GM21360 (cell line): ENCODE results near the gene TRPC4AP.

Source experiments
- ATAC-seq: cut with Tn5 transposase; IDR thresholded peaks from one replicate; pipeline ENCODE4 v1.9.1; 2021; ENCODE audit warnings: mild to moderate bottlenecking, moderate library complexity; ENCODE audit not compliant: unreplicated experiment

Gene TRPC4AP

DNA sequence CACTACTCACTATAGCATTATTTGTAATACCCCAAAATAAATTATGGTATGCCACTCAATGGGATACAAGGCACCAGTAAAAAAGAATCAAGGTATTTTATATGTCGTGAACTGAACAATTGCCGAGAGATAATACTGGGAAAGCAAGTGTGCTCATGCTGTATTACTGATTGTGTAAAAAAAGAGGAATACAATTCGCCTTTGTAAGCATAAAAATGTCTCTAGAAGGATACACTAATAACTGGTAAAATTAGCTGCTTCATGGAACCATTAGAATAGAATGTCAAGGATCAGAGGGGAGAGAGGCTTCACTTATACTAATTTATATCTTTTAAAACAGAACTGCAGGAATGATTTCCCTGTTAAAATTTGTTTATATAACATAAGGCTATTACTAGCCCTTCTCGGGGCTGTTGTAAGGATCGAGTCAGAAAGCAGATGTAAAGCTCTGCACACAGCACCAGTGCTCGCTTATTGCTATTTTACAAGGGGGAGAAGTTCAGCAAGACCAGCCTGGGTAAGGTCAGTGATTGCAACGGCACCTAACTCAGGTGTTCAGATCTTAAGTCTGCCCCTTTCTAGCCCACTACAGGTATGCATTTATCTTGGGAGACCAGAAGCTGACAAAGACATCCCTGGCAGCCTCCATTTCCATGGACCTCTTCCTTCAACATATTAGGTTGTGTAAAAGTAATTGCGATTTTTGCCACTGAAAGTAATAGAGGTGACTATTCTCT is 75.3 kb downstream of the TRPC4AP start:
- ATAC-seq: no peak

DNA sequence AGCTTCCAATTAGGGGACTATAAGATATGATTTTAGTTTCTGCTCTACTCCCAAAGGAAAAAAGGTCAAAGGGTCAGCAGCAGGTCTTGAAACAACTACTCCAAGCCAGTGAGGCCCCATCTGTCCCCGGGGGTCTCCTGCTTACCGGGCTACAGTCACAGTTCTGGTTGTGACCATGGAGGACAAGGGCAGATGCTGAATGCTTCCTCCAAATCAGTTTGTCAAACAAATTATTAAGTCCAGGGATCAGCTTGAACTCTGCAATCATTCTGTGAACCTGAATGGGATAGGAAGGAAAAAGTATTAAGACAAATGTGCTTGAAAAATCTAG is 76.8 kb downstream of the TRPC4AP start:
- ATAC-seq: no peak

DNA sequence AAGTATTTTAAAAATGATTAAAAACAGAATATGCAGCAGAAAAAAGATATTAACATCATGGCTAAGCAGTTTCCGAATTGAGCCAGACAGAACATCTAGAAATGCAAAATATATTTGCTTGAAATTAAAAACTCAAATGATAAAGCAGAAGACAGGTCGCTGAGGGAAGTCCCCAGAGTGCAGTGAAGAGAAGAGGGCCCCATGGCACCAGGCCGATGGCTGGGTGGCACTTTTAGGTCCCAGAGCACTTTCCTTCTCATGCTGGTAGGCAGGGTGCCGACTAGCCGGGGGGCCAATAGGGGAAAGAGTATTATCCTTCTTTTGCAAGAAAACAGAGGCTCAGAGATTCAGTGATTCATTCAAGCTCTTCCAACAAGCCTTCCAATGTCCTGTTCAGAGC is 78.1 kb downstream of the TRPC4AP start:
- no peak for ATAC-seq

DNA sequence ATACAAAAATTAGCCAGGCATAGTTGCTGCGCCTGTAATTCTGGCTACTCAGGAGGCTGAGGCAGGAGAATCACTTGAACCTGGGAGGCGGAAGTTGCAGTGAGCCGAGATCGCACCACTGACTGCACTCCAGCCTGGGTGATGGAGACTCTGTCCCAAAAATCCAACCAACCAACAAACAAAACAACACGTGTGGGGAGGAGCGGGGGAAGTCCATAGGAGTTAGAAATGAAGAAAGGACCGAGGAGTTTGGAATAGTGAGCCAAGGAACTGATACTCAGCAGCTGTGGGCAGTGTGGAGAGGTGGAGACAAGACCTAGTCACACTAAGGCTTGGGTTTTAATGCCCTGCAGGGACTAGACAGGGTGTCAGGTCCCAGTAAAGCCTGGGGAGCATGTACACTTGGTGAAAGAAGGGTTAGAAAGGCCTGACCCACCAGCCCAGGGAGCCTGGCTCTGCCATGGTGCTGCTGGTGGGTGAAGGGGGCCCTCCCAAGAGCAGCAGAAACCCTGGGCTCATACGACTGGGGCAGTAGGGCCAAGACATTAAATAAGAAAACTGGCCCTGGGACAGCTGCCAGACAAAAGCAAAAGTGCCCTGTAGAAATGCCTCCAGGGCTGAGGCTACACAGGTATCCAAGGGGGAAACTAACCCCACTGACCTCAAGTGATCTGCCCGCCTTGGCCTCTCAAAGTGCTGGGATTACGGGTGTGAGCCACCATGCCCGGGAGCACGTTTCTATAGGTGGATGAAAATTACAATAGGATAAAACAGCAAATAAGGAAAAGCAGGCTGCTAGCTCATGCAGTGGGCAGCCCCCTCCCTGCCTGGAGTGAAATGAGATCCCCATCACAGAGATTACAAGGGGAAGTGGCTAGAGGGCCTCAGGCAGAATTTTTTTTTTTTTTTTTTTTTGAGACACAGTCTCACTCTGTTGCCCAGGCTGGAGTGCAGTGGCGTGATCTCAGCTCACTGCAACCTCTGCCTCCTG is 78.9 kb downstream of the TRPC4AP start:
- no peak for ATAC-seq

DNA sequence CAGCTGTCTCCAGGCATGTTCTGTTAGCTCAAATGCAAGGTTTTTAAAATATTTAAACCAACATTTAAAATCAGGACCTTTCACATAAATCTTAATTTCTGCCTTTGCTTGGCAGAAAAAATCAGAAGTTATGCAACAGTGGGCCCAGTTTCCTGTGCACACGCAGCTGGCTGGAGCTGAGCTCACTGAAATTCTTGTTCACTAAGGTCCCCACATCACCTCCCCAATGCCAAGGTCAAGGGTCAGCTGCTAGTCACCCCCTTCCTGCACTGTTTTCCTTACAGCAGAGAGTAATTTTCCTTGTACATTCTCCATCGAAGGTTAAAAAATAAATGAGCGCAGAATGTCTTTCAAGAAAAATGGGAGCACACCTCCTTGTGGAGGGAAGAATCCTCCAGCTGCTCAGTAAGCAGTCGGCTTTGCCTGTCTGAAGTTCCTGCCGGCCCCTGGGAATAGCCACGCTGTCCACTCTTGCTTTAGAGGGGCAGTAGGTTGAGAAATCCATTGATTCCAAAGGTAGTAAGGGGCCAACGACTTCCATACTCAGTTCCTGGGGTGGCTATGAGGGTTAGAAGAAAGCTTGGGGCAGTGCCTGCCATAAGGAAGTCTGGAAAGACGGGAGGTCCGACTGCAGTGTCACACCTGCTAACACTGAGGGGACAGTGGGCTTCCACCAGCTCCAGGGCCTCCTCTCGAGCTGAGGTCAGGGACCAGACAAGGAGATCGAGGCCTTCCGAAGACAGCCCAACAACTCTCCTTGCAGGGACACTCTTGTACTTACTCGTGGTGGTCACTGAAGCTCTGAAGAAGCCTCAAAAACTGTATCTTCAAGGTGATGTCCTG is 80.2 kb downstream of the TRPC4AP start:
- no peak for ATAC-seq

DNA sequence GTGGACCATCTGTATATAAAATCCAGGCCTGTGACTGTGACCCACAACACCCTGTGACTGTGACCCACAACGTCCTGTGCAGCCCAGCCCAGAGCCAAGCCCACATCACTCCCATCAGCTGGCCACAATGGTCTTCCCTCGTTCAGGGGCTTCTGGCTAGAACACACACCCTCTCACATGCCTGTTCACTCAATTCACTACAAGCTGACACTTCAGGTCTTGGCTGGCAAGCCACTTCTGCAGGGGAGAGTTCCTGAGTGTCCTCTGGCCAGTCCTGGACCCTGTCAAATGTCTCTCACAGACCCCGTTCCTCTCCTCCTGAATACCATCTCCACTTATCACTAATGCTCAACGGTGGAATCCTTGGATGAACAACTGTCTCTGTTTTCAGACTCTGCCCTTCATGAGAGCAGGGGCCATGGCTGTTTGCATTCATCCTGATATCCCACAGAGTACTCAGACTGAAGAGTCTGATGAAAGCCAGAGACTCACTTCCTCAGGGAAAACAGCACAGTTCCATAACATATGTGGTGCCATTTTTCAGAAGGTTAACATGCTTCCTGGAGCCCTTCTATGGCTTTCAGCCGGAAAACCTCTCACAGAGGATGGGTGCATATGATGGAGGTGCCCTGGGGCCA is 80.9 kb downstream of the TRPC4AP start:
- ATAC-seq: no peak

DNA sequence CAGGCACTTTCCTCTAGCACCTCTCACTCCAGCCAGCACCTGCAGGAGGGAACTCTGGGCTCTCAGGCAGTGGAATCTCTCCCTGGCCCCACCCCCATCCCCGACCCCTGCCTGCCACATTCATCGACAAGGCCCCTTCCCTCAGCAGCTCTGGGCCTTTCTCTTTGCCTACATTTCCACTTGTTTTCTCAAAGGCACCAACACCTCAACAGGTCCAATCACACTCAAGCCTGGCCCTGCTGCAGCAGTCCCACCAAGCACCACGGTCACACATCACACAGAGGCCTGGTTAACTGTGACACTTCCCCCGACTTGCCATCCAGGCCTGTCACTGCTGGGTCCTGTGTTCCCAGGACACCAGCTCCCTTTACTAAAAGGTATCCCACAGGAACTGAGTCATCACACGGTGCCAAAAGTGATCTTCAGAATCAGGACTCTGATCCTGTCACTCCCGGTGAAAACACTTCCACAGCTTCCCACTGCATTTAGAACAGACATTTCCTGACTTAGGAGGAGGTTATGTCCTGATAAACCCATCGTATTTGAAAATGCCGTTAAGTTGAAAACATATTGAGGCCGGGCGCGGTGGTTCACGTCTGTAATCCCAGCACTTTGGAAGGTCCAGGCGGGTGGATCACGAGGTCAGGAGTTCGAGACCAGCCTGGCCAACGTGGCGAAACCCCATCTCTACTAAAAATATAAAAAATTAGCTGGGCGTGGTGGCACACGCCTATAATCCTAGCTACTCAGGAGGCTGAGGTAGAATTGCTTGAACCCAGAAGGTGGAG is 82.0 kb downstream of the TRPC4AP start:
- ATAC-seq: no peak

DNA sequence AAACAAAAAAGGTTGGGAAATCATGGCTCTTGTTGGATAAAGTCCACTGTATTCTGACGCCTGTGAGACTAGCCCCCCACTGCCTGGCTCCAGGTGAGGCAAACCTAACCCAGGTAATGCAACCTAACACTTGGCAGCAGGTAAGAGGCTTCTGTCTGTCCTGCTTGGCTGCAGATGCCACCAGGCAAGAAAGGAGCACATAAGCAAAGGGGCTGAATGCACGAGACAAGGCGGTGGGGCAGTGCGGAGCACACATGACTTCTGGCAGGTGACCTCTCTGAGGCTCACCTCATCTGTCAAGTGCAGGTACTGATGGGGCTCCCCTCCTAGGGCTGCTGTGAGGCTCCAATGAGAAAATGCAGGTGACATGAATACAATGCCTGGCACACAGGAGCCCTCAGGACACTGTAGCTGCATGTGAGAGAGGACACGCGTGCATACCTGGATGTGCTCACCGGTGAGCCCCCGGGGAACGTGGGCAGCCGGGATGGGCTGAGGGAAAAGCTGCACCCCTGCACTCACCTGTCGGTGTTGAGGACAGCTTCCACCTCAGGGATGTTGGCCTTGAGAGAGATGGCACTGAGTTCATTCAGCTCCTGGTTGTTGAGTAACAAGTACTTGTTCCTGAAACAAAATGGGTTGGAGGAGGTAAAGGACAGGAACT is 82.8 kb downstream of the TRPC4AP start:
- no peak for ATAC-seq

DNA sequence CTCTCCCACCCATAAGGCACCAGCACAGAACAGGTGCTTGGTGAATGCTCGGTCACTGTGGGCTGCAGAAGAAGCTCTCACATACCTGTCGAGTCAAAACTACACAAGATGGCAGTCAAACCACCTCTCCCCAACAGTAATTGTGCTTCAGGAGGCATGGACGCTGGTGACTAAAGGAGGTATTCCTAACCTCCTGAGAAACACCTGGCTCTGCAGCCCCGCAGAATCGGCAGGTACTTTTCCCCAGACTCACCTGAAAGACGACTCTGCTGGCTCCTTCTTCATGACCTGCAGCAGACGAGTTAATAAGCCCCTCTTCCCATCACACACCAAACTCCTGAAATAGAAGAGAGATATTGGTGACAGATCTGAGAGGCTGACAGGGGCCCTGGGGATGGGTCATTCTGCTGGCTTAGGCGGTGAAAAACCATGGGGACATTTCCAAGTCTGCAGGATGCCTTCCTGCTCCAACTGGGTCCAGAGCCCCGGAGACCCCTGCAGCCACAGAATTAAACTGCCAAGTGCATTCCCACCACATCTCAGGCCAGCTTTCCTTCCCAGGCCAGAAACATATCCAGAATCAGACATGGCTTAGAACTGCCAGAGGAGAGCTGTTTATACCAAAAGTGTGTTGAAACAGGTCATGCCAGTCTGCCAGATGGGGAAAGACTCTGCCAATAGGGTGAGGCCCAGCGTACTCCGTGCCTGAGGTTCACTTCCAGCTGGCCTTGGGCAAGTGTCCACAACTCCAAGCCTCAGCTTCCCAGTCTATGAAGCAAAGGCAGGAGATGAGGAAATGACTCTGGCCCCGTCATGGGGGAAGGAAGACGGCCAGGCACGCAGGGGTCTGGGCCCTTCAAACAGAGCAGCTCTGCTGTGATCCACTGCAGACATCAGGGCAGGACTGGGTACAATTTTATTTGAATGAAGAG is 83.9 kb downstream of the TRPC4AP start:
- no peak for ATAC-seq

DNA sequence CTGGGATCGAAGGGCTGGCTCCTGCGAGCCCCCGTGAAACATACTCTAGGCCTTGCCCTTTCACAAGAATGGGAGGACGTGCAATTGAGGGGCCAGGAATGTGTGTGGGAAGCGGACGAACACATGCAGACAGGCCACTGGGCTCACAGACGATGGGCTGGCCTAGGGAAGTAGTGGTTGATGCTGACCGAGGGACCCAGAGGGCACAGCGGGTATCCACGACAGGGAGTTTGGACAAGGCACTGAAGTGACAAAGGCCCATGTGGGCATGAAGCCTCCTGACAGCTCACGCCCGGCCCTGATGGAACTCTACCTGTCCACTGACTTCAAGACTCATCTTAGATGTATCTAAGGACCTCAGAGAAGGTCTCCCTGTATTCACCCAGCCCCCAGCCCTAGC is 84.7 kb downstream of the TRPC4AP start:
- ATAC-seq: no peak

DNA sequence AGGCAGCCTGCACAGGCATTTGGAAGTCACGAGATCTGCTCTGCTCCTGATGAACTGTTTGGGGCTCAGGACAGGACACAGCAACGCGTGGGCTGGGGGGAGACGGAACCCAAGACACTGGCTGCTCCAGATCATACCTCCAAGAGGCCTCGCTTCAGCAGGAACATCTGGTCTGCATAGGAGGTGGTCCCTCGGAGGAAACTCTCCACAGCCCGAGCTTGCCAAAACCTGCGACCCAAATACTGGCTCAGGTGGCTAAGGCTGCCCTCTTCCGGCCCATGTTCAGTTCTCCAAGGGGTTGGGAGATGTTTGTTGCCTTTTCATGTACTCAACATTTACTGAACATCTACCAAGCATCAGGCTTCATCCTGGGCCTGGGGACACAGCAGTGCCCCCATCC is 85.2 kb downstream of the TRPC4AP start:
- no peak for ATAC-seq

DNA sequence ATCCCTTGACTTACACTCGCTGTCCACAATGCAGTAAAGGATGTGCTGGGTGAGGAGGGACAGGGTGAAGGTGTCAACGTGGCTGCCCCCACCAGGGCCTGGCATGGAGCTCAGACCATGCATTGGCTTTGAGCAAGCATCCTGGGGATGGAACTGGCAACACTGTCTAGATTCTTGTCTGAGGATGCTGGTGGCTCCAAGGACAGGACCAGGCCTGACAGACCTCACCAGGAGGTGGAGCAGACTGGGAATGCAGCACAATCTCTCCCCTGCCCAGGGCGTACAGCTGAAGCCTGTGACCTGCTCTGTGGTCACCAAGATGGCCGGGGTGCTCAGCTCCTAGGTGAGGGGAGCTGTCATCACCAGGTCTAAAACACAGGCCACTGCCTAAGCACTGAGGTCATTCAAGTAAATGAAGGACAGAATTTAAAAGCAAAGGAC is 86.1 kb downstream of the TRPC4AP start:
- no peak for ATAC-seq

DNA sequence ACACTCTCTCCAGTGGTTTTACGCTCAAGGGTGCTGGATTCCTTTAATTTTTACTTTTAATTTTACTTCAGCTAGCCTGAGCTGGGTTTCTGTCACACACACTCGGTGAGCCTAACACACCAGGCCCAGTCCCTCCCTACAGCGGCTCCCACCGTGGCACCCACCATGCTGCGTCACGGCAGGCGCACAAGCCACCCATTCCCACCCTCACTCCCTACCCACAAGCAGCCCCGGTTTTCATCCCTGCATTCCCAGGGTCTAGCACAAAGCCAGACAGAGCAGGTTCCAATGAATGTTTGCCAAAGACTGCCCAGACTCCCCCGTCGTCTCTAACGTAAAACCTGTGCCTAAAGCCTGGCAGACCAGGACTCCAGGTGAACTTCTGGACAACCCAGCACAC is 86.6 kb downstream of the TRPC4AP start:
- ATAC-seq: no peak

DNA sequence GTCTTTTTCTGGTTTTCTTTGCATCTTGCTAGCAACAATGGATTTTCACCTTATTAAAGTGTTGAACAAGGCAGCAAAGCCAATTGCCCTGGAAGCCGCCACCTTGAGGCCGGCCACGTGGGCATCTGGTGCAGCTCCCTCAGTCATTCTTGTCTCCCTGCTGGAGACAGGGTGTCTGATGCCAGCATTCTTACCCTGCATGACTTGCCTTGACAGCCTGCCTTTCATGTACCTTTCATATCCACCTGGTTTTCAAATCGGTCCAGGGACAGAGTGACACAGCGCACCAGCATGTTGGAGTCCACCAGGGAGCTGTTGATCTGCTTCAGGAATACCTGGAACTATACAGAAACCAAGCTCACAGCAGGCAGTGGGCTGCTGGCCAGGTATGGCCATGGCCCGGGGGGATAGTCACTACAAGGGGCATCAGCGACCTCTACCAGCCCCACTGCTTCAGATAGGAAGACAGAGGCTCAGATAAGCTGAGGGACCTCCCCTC is 87.1 kb downstream of the TRPC4AP start:
- no peak for ATAC-seq

DNA sequence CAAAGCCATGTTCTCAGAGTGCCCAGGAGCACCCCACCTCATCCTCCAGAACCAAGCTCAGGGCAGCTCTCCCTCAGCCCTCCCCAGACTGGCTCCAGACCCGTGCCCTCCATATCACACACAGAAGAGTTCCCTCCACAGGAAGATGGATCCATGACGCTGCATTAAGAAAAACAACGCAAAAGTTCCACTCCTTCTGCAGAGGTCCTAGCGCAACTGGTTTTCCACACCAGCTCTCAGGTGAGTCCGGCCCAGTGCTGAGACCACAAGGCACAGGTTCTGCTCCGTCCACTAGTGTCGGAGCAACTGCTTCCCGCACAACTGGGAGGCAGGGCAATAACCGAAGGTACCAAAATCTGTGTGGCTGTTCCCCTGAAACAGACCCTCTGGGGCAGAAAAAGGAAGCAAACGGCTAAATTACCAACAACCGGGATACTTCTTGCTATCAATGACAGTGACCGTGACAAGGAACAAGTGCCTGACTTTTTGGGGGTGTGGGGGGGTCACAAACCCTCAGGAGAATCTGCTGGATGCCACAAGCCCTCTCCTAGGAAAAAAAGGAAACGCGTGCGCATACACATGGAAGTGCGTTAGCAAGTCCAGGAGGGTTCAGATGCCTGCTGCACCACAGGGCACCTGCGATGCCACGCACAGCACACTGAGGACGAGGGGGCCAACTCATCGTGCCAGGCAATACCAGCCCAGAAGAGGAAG is 87.7 kb downstream of the TRPC4AP start:
- ATAC-seq: no peak

DNA sequence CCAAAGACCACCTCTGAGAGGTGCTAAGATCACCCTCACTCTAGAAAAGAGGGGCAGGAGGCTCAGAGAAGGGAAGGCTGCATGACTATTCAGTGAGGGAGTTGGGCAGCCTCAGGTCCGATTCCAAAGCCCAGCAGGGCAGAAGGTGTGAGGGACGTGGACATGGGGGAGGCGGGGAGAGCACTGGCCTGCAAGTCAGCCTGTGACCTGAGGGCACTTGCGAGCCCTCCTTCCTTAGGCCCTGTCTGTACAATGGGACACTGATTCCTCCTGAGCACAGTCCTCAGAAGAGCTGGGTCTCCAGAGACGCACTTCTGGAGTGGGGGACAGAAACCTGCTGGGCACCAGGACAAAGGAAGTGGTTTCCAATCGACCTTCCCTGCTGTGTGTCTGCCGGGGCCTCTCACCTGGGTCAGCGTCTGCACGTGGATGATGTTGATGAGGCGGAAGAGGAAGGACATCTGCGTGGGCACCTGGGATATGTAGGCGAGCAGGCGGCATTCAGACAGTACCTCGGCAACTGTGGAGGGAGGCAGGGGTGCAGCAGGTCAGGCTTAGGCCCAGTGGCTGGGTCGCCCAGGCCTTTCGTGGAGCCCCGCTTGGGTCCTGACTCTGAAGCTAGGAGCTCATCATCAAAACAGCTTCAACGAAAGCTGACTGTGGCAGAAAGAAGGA is 88.4 kb downstream of the TRPC4AP start:
- ATAC-seq: no peak
